HepG2 (cell line): ENCODE data around the gene KRT12. TPM values are rescaled to one million over a fixed set of nuclear protein-coding genes. Genes with fewer than 3 reads are reported as not detected.

Experiments
- GATAD2A ChIP-seq: IDR thresholded peaks from 2 replicates; pipeline ENCODE4 v1.6.1; 2016
- HMG20B ChIP-seq: conservative IDR thresholded peaks from 2 replicates; pipeline ENCODE4 v1.6.1; 2016; ENCODE audit warnings: missing genetic modification reagents, missing compliant biosample characterization
- HNRNPUL1 ChIP-seq: fragments of 200-400 bp; formaldehyde crosslinking; IDR thresholded peaks from 2 replicates; pipeline ENCODE4 v1.6.1; 2017; ENCODE audit warnings: low read depth, mild to moderate bottlenecking, low read length, moderate library complexity
- MAFF ChIP-seq: IDR thresholded peaks from 2 replicates; pipeline ENCODE4 v1.6.1; 2011; ENCODE audit warnings: low read depth, low read length, improper control_type of control experiment
- MAZ ChIP-seq, 2 experiments: sonication (generic) in 1 of 2; formaldehyde crosslinking in 1 of 2; IDR thresholded peaks; 2 replicates each; pipeline versions ENCODE4 v1.5.0 to v1.6.1; 2012 to 2020; ENCODE audit warnings: low read depth in 2 of 2, mild to moderate bottlenecking in 2 of 2, borderline replicate concordance in 1 of 2, improper control_type of control experiment in 1 of 2, low read length in 1 of 2, missing genetic modification reagents in 1 of 2, moderate library complexity in 1 of 2
- NFIB ChIP-seq: sonication (generic); formaldehyde crosslinking; IDR thresholded peaks from 2 replicates; pipeline ENCODE4 v1.9.0; 2021; ENCODE audit warnings: missing genetic modification reagents, mild to moderate bottlenecking, borderline replicate concordance
- NFKBIZ ChIP-seq: IDR thresholded peaks from 2 replicates; pipeline ENCODE4 v1.6.1; 2018; ENCODE audit warnings: missing genetic modification reagents, missing compliant biosample characterization
- POGZ ChIP-seq: sonication (generic); formaldehyde crosslinking; IDR thresholded peaks from 2 replicates; pipeline ENCODE4 v1.4.0; 2020; ENCODE audit warnings: mild to moderate bottlenecking, missing genetic modification reagents
- PPARG ChIP-seq: conservative IDR thresholded peaks from 2 replicates; pipeline ENCODE4 v1.6.1; 2016; ENCODE audit warnings: missing biosample characterization, missing genetic modification reagents
- ZNF331 ChIP-seq: sonication (generic); formaldehyde crosslinking; IDR thresholded peaks from 2 replicates; pipeline ENCODE4 v1.4.0; 2020; ENCODE audit warnings: missing genetic modification reagents
- ZNF878 ChIP-seq: sonication (generic); formaldehyde crosslinking; IDR thresholded peaks from 2 replicates; pipeline ENCODE4 v1.8.1; 2023; ENCODE audit warnings: mild to moderate bottlenecking, missing genetic modification reagents, moderate library complexity
- polyA plus RNA-seq, 8 experiments: library from polyadenylated mRNA; depleted of rRNA in 3 of 8; stranded (reverse) in 7 of 8; unstranded in 1 of 8; fragments of >200 nt; fragmentation: Illumina TruSeq in 4 of 8; extraction: Trizol in 4 of 8; gene quantifications; 2 replicates each; pipeline versions ENCODE4 v1.2.1 to v1.2.3, GENCODE V29; 2011 to 2016; ENCODE audit warnings: low read depth in 4 of 8, missing spikeins in 1 of 8, mixed read lengths in 1 of 8; ENCODE audit not compliant: insufficient read depth in 1 of 8
- total RNA-seq, 5 experiments: library from RNA; depleted of rRNA; stranded (reverse); fragments of >200 nt; fragmentation: Illumina TruSeq; extraction: Trizol; gene quantifications; 2 replicates each; pipeline ENCODE4 v1.2.3, GENCODE V29; 2016; ENCODE audit warnings: low read depth in 1 of 5
- TF ChIP-seq, protein P1 (sequence below): sonication (generic); formaldehyde crosslinking; IDR thresholded peaks from 2 replicates; pipeline ENCODE4 v1.4.0; 2020; ENCODE audit warnings: missing genetic modification reagents
- TF ChIP-seq, protein P2 (sequence below): sonication (generic); formaldehyde crosslinking; IDR thresholded peaks from 2 replicates; pipeline ENCODE4 v1.9.0; 2021; ENCODE audit warnings: missing genetic modification reagents, borderline replicate concordance
- TF ChIP-seq, protein P3 (sequence below): sonication (generic); formaldehyde crosslinking; IDR thresholded peaks from 2 replicates; pipeline ENCODE4 v1.4.0; 2020; ENCODE audit warnings: missing genetic modification reagents, borderline replicate concordance
- TF ChIP-seq, protein P4 (sequence below): sonication (generic); formaldehyde crosslinking; IDR thresholded peaks from 2 replicates; pipeline ENCODE4 v1.4.0; 2020; ENCODE audit warnings: mild to moderate bottlenecking, missing genetic modification reagents

The KRT12 gene
- total and polyA plus RNA-seq, 2 of the 13 experiments (the other 11 are each of a cell fraction or from before 2014, with no cell fraction given) = 0.07 to 0.09 TPM

DNA sequence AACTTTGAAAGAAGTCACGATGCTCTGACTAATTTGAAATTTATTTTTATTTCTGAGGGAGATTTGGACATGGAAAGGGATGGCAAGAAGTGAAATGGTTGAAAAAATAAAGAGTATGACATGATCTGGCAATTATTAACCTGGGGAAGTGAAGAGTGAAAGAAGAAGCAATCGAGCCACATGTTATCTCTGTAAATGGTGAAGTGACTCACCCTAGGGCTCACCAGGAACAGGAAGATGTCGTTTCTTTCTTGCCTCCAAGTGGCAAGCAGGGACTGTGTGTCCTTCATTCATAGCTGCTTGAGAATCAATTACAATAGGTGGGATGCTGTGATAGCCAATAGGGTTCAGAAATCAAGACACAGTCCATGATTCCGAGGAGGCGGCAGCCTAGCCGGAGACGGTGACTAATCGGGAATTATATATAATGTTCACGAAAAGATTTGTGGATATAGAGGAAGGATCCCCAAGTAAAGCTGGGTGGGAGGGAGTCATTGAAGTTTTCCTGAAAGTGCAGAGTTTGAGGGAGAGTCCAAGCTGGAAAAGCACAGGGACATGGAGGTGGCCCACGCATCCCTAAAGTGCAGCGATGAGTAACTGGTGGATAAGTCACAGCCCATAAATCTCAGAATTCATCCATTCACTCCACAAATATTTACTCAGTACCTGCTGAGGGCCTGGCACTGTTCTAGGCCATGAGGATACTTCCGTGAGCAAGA is 36.3 kb upstream of the KRT12 start (continued):
- TF ChIP-seq MAZ (IDR thresholded peaks at IDR 0.05; ENCODE audit: borderline replicate concordance, low read depth, low read length) (no peak), MAZ (CRISPR knock-in tag; IDR thresholded peaks at IDR 0.05; ENCODE audit: low read depth) (0 out of 2 replicates have a peak, but pooled peaks have one; percentile 19), GATAD2A (CRISPR knock-in tag) (peak; percentile 16), MAFF (peak; percentile 81), NFKBIZ (CRISPR knock-in tag) (no peak; the same call in 1 of the 2 replicates), HMG20B (CRISPR knock-in tag) (no peak), POGZ (CRISPR knock-in tag) (0 out of 2 replicates have a peak, but pooled peaks have one; percentile 17), ZNF878 (CRISPR knock-in tag) (0 out of 2 replicates have a peak, but pooled peaks have one; percentile 31), HNRNPUL1 (0 out of 2 replicates have a peak, but pooled peaks have one; percentile 35), PPARG (peak; percentile 29; the same call in 1 of the 2 replicates), NFIB (CRISPR knock-in tag) (no peak), ZNF331 (CRISPR knock-in tag) (0 out of 2 replicates have a peak, but pooled peaks have one; percentile 9)
- TF ChIP-seq, protein P1, sequence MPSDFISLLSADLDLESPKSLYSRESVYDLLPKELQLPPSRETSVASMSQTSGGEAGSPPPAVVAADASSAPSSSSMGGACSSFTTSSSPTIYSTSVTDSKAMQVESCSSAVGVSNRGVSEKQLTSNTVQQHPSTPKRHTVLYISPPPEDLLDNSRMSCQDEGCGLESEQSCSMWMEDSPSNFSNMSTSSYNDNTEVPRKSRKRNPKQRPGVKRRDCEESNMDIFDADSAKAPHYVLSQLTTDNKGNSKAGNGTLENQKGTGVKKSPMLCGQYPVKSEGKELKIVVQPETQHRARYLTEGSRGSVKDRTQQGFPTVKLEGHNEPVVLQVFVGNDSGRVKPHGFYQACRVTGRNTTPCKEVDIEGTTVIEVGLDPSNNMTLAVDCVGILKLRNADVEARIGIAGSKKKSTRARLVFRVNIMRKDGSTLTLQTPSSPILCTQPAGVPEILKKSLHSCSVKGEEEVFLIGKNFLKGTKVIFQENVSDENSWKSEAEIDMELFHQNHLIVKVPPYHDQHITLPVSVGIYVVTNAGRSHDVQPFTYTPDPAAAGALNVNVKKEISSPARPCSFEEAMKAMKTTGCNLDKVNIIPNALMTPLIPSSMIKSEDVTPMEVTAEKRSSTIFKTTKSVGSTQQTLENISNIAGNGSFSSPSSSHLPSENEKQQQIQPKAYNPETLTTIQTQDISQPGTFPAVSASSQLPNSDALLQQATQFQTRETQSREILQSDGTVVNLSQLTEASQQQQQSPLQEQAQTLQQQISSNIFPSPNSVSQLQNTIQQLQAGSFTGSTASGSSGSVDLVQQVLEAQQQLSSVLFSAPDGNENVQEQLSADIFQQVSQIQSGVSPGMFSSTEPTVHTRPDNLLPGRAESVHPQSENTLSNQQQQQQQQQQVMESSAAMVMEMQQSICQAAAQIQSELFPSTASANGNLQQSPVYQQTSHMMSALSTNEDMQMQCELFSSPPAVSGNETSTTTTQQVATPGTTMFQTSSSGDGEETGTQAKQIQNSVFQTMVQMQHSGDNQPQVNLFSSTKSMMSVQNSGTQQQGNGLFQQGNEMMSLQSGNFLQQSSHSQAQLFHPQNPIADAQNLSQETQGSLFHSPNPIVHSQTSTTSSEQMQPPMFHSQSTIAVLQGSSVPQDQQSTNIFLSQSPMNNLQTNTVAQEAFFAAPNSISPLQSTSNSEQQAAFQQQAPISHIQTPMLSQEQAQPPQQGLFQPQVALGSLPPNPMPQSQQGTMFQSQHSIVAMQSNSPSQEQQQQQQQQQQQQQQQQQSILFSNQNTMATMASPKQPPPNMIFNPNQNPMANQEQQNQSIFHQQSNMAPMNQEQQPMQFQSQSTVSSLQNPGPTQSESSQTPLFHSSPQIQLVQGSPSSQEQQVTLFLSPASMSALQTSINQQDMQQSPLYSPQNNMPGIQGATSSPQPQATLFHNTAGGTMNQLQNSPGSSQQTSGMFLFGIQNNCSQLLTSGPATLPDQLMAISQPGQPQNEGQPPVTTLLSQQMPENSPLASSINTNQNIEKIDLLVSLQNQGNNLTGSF = no peak
- TF ChIP-seq, protein P2, sequence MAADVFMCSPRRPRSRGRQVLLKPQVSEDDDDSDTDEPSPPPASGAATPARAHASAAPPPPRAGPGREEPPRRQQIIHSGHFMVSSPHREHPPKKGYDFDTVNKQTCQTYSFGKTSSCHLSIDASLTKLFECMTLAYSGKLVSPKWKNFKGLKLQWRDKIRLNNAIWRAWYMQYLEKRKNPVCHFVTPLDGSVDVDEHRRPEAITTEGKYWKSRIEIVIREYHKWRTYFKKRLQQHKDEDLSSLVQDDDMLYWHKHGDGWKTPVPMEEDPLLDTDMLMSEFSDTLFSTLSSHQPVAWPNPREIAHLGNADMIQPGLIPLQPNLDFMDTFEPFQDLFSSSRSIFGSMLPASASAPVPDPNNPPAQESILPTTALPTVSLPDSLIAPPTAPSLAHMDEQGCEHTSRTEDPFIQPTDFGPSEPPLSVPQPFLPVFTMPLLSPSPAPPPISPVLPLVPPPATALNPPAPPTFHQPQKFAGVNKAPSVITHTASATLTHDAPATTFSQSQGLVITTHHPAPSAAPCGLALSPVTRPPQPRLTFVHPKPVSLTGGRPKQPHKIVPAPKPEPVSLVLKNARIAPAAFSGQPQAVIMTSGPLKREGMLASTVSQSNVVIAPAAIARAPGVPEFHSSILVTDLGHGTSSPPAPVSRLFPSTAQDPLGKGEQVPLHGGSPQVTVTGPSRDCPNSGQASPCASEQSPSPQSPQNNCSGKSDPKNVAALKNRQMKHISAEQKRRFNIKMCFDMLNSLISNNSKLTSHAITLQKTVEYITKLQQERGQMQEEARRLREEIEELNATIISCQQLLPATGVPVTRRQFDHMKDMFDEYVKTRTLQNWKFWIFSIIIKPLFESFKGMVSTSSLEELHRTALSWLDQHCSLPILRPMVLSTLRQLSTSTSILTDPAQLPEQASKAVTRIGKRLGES (CRISPR knock-in tag) = no peak
- TF ChIP-seq, protein P3, sequence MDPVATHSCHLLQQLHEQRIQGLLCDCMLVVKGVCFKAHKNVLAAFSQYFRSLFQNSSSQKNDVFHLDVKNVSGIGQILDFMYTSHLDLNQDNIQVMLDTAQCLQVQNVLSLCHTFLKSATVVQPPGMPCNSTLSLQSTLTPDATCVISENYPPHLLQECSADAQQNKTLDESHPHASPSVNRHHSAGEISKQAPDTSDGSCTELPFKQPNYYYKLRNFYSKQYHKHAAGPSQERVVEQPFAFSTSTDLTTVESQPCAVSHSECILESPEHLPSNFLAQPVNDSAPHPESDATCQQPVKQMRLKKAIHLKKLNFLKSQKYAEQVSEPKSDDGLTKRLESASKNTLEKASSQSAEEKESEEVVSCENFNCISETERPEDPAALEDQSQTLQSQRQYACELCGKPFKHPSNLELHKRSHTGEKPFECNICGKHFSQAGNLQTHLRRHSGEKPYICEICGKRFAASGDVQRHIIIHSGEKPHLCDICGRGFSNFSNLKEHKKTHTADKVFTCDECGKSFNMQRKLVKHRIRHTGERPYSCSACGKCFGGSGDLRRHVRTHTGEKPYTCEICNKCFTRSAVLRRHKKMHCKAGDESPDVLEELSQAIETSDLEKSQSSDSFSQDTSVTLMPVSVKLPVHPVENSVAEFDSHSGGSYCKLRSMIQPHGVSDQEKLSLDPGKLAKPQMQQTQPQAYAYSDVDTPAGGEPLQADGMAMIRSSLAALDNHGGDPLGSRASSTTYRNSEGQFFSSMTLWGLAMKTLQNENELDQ = no peak
- TF ChIP-seq, protein P4, sequence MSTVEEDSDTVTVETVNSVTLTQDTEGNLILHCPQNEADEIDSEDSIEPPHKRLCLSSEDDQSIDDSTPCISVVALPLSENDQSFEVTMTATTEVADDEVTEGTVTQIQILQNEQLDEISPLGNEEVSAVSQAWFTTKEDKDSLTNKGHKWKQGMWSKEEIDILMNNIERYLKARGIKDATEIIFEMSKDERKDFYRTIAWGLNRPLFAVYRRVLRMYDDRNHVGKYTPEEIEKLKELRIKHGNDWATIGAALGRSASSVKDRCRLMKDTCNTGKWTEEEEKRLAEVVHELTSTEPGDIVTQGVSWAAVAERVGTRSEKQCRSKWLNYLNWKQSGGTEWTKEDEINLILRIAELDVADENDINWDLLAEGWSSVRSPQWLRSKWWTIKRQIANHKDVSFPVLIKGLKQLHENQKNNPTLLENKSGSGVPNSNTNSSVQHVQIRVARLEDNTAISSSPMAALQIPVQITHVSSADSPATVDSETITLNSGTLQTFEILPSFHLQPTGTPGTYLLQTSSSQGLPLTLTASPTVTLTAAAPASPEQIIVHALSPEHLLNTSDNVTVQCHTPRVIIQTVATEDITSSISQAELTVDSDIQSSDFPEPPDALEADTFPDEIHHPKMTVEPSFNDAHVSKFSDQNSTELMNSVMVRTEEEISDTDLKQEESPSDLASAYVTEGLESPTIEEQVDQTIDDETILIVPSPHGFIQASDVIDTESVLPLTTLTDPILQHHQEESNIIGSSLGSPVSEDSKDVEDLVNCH (CRISPR knock-in tag) = no peak
